ENCODE results near the gene KDM5A. TPM values are rescaled to one million over a fixed set of nuclear protein-coding genes. Genes with fewer than 3 reads are reported as not detected.
A peak's percentile ranks its signal among the peaks of the same experiment; 100 is the strongest.
"Not testable (repeated sequence)": the region's sequence is repeated elsewhere in the genome, so short reads cannot be mapped to it uniquely, and the experiment has no call there.

Gene KDM5A
- total RNA-seq, 1 experiment from 2014 or later, result 32.4 TPM

DNA sequence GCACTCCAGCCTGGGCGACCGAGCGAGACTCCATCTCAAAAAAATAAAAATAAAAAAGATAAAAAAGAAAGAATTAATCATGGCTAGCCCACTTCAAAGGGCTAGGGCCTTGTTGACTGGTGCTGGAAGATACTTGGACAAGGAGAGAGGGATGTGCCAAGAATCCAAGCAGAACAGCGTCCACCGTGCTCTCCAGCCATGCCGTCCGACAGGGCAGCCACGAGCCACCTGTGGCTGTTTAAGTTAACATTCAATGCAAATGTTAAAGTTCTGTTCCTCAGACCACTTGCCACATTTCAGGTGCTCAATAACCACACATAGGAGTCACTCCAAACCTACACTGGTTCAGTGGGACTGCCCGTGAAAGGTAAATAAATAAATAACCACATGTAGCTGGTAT lies 147.9 kb downstream of the KDM5A start:
- no peak for DNase-seq (ENCODE audit: low read depth)

DNA sequence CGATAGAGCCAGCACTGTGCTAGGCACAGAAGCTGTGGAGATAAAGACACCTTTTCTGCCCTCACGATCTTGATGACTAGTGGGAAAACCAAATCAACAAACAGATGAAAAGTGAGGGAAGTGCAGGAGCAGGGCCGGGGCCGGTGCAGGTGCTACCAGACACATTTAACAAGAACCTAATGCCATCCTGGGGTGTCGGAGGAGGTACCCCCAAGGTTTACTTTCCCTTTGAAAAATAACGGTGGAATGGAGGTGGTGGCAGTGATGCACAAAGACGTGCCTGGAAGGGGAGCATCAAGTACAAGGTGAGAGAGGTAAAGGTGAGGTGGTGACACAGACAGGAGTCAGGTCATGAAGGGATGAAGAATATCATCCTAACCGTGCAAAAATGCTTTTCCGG lies 148.6 kb downstream of the KDM5A start:
- DNase-seq (ENCODE audit: low read depth), result no peak

DNA sequence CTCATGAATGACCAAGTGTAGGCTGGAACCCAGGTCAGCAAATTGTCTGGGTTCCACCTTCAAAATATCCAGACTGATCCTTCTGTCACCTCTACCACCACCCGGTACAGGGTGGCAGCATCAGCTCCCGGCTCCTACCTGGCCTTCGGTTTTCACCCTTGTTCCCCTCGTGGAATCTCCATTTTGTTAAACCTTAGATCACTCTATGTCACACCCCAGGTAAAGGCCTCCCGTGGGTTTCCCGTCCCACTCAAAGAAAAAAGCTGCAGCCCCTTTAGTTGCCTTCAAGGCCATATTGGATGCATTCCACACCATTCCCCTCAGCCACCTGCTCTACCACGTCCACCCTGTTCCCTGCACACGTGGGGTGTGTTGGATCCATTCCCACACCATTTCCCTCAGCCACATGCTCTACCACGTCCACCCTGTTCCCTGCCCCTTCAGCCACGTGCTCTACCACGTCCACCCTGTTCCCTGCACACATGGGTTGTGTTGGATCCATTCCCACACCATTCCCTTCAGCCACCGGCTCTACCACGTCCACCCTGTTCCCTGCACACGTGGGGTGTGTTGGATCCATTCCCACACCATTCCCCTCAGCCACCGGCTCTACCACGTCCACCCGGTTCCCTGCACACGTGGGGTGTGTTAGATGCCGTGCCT lies 150.3 kb downstream of the KDM5A start:
- no peak for DNase-seq (ENCODE audit: low read depth)

DNA sequence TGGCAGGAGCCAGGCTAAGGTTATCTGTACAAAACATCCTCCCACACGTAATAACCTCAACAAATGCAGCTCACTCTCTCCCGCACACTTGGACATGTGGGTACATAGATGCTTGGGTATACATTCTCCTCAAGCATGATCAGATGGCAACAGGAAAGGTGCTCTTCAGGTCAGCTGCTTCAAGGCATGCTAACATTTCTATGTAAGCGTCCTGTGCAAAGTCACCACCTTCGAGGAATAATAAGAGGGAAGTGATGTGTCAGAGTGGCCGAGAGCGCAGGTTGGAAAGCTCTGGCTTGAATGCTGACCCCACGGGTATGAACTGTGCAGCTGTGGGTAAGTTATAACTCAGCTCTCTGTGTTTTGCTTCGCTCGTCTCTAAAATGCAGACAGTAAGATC lies 151.0 kb downstream of the KDM5A start:
- no peak for DNase-seq (ENCODE audit: low read depth)

DNA sequence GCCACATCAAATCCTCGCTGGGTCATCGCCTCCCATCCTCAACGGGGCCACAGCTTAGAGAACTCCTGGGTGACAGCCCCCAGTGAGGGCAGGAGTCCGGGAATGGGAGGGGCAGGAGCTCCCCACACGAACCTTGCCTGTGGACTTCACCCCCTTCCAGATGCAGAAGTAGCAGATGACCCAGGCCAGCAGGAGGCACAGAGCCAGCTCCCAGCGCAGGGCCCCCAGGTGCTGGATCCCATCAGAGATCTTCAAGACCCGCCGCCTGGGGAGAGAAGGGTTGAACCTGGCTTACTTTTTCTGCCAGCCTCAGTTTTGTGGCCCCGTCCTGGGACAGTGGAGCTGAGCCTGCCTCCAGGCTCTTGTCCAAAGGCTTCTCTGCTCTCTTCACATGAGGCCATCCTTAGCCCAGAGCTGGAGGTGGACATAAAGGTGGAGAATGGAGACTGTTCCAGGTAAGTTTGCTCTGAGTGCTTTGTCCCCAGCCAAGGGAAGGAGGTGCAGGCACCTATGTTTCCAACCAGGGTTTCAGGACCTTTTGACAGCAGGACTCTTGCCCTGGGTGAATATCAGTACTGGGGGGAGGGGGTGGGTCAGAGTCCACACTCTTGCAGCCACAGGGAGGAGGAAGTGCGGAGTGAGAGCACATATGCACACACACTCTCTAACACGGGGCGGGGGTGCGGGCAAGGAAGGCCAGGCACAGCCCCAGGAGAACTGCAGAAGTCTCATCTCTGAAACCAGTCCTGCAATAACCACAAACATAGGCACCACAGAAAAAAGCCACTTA lies 151.9 kb downstream of the KDM5A start:
- no peak for DNase-seq (ENCODE audit: low read depth)

DNA sequence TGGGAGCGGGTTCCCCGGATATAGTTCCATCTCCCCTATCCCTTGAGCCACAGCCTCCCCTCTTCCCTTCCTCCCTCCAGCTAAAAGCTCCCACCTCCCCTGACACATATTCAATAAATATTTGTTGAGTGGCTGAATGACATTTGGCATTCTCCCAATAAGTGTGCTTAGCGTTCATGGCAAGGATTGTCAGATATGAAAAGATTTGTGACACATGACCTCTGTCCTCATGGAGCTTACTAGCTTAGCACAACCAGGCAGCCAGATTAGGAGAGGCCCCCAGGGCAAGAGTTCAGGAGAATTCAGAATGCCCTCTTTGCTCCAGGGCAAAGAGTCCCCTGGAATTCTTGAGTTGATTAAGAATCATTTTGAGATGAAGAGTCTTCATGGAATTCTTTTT lies 152.7 kb downstream of the KDM5A start:
- no peak for DNase-seq (ENCODE audit: low read depth)

DNA sequence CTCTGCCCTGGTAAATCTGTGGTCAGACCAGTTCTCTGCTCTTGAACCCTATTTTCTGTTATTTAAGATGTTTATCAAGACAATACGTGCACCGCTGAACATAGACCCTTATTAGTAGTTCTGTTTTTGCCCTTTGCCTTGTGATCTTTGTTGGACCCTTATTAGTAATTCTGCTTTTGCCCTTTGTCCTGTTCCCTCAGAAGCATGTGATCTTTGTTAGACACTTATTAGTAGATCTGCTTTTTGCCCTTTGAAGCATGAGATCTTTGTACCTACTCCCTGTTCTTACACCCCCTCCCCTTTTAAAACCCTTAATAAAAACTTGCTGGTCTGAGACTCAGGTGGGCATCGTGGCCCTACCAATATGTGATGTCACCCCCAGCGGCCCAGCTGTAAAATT lies 153.2 kb downstream of the KDM5A start:
- not testable (repeated sequence) for DNase-seq (ENCODE audit: low read depth)

DNA sequence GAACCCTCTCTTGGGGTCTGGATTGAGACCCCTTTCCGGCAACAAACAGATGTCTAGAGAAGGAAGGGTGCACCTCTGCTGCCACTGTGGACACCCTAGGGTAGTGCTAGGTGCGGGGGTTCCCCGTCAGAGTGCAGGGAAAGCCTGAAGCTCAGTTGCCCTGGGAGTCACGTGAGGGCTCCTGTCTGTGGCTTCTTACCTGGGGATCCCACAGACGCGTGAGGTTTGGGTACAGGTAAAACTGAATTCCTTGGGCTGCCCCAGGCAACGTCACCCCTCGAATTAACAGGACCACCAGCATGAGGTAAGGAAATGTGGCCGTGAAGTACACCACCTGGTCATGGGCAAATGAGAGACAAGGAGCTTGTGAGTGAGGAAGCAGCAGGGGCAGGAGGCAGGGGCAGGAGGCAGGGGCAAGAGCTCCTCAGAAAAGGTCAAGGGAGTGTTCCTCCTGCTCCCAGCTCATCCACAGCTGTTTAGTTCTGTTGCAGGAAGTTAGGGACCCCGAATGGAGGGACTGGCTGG lies 154.2 kb downstream of the KDM5A start:
- no peak for DNase-seq (ENCODE audit: low read depth)

DNA sequence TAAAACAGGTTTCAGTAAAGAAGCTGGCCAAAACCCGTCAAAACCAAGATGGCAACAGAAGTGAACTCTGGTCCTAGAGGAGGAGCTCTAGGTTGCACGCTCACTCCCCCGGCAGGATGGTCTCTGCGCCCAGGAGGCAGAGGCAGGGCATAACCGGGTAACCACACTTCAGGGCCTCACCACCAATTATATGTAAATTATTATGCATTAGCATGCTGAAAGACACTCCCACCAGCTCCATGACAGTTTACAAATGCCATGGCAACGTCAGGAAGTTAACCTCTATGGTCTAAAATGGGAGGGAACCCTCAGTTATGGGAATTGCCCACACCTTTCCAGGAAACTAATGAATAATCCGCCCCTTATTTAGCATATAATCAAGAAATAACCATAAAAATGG lies 155.1 kb downstream of the KDM5A start:
- DNase-seq (ENCODE audit: low read depth), result no peak

DNA sequence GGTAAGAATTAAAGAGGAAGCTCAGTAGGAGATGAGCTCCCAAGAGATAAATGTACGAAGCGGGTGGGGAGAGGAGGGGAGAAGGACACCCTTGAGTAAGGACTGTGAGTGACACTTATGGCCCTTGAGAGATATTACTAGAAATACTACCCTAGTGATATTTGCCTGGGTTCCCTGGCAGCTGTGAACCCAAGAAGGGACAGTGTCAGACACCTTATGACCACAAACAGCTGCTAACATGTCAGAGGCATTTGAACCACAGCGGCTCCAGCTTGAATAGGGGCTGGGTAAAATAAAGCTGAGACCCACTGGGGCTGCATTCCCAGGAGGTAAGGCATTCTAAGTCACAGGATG lies 155.5 kb downstream of the KDM5A start:
- DNase-seq (ENCODE audit: low read depth), result peak; percentile 9

DNA sequence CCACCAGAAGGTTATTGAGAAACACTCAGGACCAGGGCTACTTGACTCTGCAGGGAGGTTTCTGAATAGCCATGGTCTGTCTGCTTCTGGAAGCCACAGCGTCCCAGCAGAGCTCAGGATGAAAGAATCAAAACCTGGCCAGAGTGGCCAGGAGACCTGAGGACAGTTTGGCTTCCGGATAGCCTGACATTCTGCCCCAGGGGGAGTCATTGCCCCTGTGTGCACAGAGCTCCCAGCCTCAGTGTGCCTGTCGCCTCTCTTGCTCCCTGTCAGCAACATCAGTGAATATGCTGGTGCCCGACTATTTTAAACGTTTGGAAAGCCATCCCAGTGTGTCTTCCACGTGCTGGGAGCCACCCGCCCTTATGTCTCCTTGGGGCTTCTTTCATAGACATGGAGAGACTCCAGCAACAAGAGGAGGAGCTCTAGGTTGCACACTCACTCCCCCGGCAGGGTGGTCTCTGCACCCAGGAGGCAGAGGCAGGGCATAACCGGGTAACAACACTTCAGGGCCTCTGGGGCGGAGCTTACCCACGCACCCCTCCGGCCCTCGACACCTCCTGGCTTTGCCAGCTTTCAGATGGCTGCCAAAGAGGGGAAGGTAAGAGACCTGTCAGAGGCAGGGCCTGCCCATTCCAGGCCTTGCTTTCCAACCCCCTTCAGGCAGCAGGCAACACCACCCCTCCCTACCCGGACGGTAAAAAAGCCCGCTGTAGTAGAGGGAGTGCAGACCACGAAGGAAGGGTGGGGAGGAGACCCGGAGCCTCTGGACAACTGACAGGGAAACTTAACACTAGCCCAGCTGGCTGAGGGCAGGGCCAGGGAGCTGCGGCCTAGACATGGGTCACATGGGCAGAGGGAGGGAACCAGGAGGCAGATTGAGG lies 156.1 kb downstream of the KDM5A start:
- DNase-seq (ENCODE audit: low read depth), result peak; percentile 9

DNA sequence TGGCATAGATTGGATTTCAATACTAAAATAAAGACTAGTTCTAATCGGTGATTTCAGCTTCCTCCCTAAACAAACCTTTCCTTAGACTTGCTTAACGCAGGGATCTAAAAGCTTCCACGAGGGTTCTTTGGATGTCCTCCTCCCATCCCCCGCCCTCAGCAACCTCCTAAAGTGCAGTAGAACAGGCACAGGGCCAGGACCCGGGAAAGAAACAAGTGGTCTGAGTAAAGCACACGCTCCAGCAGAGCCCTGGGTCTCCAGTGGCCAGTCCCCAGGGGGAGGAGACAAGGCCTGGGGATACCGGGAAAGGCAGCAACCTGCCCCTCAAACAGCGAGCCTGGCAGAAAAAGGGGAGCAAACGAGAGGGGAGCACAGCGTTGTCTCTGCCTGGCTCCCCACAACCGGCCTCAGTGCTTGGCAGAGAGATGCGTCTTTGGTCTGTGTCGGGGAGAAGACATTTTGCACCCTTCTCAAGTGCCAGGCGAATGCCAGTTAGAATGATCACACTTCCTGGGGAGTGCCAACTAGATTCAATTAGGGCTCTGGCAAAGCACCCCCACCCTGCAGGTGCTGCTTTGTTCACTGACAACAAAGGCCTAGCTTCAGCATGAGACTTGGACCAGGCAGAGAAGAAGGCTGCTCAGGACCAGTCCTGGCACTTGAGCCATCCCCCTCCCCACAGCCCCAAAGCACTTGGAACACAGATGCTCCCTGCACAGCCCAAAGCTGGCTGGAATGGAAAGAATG lies 158.0 kb downstream of the KDM5A start:
- no peak for DNase-seq (ENCODE audit: low read depth)

Other genes starting within 250 kb of the KDM5A start
- gene SLC6A12, start 175.2 kb downstream of the KDM5A start, total RNA-seq (2014; rRNA removed), result not detected in 2 replicates
- gene SLC6A13, start 126.5 kb downstream of the KDM5A start, total RNA-seq (2014; rRNA removed), result 0.11 TPM in 1 of 2 replicates, not detected in the other
- 25.2 and 31.8 TPM in 2 replicates for gene CCDC77, start 12.3 kb upstream of the KDM5A start, total RNA-seq (2014; rRNA removed)
- 0.06 and 0.19 TPM in 2 replicates for gene B4GALNT3, start 70.6 kb upstream of the KDM5A start, total RNA-seq (2014; rRNA removed)

All from LHCN-M2 (cell line).